Vagina (tissue), 2 donors: Measurements from ENCODE around the gene WWP2. TPM values are rescaled to one million over a fixed set of nuclear protein-coding genes. Genes with fewer than 3 reads are reported as not detected.

Source experiments
- DNase-seq, 2 donors: peaks; one replicate each; pipeline ENCODE4 v3.0.0-alpha.2; 2017; ENCODE audit errors: extremely low spot score in 2 of 2
- H3K27ac ChIP-seq: fragments of 200-600 bp; sonication (generic); one replicate; pipeline ENCODE4 v1.5.1; 2019
- H3K27me3 ChIP-seq: fragments of 200-600 bp; sonication (generic); one replicate; pipeline ENCODE4 v1.5.1; 2019
- H3K36me3 ChIP-seq, 2 donors: fragments of 200-600 bp; sonication (generic); one replicate each; pipeline ENCODE4 v1.5.1; 2017 to 2019
- H3K4me1 ChIP-seq: fragments of 200-600 bp; sonication (generic); one replicate; pipeline ENCODE4 v1.5.1; 2019
- H3K4me3 ChIP-seq, 2 donors: fragments of 200-600 bp; sonication (generic); 1 replicate in 1 of 2; 2 replicates in 1 of 2; pipeline ENCODE4 v1.5.1; 2016 to 2019
- H3K9me3 ChIP-seq: fragments of 200-600 bp; sonication (generic); one replicate; pipeline ENCODE4 v1.5.1; 2019
- POLR2A ChIP-seq, 2 donors: fragments of 450-650 bp; IDR thresholded peaks; one replicate each; pipeline ENCODE4 v1.6.1; 2017; ENCODE audit warnings: antibody characterized with exemption in 2 of 2, mild to moderate bottlenecking in 2 of 2, moderate library complexity in 2 of 2
- POLR2AphosphoS5 ChIP-seq, 2 donors: sonication (generic); formaldehyde crosslinking; IDR thresholded peaks; one replicate each; pipeline ENCODE4 v1.9.0; 2017; ENCODE audit warnings: antibody characterized with exemption in 2 of 2, mild to moderate bottlenecking in 2 of 2, low read depth in 1 of 2; ENCODE audit not compliant: insufficient read depth in 1 of 2
- intact Hi-C: fragments of 100-400 bp; cut with DNase I; formaldehyde crosslinking; loops from one replicate; pipeline ENCODE4 v1.15.1; 2023
- total RNA-seq: library from RNA; depleted of rRNA; stranded (reverse); fragments of >200 nt; gene quantifications from one replicate; pipeline ENCODE4 v1.2.3, GENCODE V29; 2016
- TF ChIP-seq, protein P1 (sequence below), 3 experiments: fragments of 450-650 bp in 2 of 3; fragments of 200-600 bp in 1 of 3; sonication (generic) in 1 of 3; IDR thresholded peaks; one replicate each; pipeline ENCODE4 v1.5.1; 2017 to 2019; ENCODE audit warnings: antibody characterized with exemption in 3 of 3, mild to moderate bottlenecking in 2 of 3, moderate library complexity in 2 of 3

The WWP2 gene
- total RNA-seq, 1 donor from 2014 or later: 26.0 TPM

DNA sequence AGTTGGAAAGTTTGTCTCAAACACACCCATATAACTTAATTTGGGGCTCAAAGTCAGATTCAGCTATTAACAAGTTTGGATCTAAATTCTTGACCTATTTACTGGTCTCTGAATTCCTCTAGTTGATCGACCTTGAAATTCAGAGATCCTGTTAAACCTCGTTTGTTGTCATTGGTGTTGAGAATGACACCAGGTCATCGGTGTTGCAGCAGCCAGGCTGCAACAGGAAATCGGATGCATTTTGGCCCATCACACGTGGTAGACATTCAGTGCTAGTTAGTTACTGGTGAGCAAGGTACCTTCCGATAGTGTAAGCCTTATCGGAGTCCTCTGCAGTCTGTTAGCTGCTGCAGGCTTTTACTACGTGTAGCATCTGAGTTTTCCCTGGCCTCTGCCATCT is 82.3 kb downstream of the WWP2 start:
- TF ChIP-seq POLR2AphosphoS5 (IDR thresholded peaks at IDR 0.05; ENCODE audit: insufficient read depth in 1 of 2, low read depth in 1 of 2): no peak
- TF ChIP-seq POLR2A (IDR thresholded peaks at IDR 0.05): no peak
- TF ChIP-seq, protein P1, sequence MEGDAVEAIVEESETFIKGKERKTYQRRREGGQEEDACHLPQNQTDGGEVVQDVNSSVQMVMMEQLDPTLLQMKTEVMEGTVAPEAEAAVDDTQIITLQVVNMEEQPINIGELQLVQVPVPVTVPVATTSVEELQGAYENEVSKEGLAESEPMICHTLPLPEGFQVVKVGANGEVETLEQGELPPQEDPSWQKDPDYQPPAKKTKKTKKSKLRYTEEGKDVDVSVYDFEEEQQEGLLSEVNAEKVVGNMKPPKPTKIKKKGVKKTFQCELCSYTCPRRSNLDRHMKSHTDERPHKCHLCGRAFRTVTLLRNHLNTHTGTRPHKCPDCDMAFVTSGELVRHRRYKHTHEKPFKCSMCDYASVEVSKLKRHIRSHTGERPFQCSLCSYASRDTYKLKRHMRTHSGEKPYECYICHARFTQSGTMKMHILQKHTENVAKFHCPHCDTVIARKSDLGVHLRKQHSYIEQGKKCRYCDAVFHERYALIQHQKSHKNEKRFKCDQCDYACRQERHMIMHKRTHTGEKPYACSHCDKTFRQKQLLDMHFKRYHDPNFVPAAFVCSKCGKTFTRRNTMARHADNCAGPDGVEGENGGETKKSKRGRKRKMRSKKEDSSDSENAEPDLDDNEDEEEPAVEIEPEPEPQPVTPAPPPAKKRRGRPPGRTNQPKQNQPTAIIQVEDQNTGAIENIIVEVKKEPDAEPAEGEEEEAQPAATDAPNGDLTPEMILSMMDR (IDR thresholded peaks at IDR 0.05): no peak
- H3K4me1 ChIP-seq: peaks cover 31% of the 10 kb centered on the region
- DNase-seq: no peak
- H3K27me3 ChIP-seq: no peaks in the 10 kb centered on the region
- H3K9me3 ChIP-seq: no peaks in the 10 kb centered on the region
- H3K27ac ChIP-seq: no peak overlapping the region
- no peak overlapping the region for H3K4me3 ChIP-seq
- intact Hi-C loops: no loop called here
- H3K36me3 ChIP-seq: peaks cover 0 to 11% of the 10 kb centered on the region in 2 donors

DNA sequence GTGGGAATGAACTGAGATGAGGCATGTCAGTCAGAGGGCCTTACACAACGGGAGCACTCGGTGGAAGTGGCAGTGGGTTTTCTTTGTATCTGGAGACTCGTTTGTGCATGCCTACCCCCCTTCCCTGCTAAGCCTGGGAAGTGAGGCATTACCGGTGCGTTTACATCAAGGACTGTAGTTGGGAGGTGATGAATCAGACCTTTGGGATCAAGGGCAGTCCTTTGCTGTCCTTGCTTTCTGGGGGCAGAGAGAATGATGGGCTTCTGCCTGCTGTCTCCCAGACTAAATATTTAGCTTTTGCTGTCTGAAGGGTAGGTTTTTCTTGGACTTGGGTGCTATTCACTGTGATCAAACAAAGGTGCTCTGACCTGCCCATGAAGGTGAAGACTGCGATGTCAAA is 83.0 kb downstream of the WWP2 start:
- DNase-seq: no peak
- TF ChIP-seq POLR2AphosphoS5 (IDR thresholded peaks at IDR 0.05; ENCODE audit: insufficient read depth in 1 of 2, low read depth in 1 of 2) (no peak), POLR2A (IDR thresholded peaks at IDR 0.05) (no peak)
- TF ChIP-seq, protein P1 (IDR thresholded peaks at IDR 0.05): no peak
- no peaks in the 10 kb centered on the region for H3K27me3 ChIP-seq
- H3K36me3 ChIP-seq: peaks cover 0 to 11% of the 10 kb centered on the region in 2 donors
- no peak overlapping the region for H3K27ac ChIP-seq
- intact Hi-C loops: no loop called here
- H3K9me3 ChIP-seq: no peaks in the 10 kb centered on the region
- no peak overlapping the region for H3K4me3 ChIP-seq
- peaks cover 29% of the 10 kb centered on the region for H3K4me1 ChIP-seq

DNA sequence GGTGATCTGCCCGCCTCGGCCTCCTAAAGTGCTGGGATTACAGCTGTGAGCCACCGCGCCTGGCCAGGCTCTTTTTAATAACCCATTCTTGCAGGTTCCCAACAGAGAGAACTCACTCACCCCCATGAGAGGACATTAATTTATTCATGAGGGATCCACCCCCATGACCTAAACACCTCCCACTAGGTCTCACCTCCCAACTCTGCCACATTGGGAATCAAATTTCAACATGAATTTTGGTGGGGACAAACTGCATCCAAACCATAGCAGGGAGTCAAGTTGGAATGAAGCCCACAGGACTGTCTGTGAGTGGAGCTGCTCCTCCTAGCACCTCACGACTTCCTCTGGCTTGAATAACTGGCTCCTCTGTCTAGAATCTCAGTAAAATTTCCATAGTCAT is 85.5 kb downstream of the WWP2 start:
- no peak for DNase-seq

GRCh38 chr16:69848637-69849545 is 86.8 kb downstream of the WWP2 start:
- Histone ChIP-seq H3K9me3 (no peaks in the 10 kb centered on the region), H3K27ac (peak overlapping the region; percentile 57), H3K4me1 (peaks cover 24% of the 10 kb centered on the region), H3K36me3 (no peaks in the 10 kb centered on the region), H3K27me3 (no peaks in the 10 kb centered on the region), H3K4me3 (no peak overlapping the region)
- TF ChIP-seq, protein P1 (IDR thresholded peaks at IDR 0.05): no peak
- TF ChIP-seq POLR2AphosphoS5 (IDR thresholded peaks at IDR 0.05; ENCODE audit: insufficient read depth in 1 of 2, low read depth in 1 of 2): peak in 1 of 2 donors; percentile 84
- no peak for DNase-seq
- intact Hi-C loops: loop anchor here (2.0 kb wide), 1 partner anchor 78 kb away; no protein-coding TSS in a partner anchor

More for the DNA sequence above, 85.5 kb downstream of the WWP2 start:
- H3K27me3 ChIP-seq: no peaks in the 10 kb centered on the region
- H3K4me1 ChIP-seq: peaks cover 24% of the 10 kb centered on the region
- no peaks in the 10 kb centered on the region for H3K9me3 ChIP-seq
- intact Hi-C loops: loop anchor here (2.0 kb wide), 1 partner anchor 79 kb away; no protein-coding TSS in a partner anchor
- no peaks in the 10 kb centered on the region for H3K36me3 ChIP-seq
- H3K4me3 ChIP-seq: no peak overlapping the region
- TF ChIP-seq, protein P1 (IDR thresholded peaks at IDR 0.05): no peak
- TF ChIP-seq POLR2A (IDR thresholded peaks at IDR 0.05) (no peak), POLR2AphosphoS5 (IDR thresholded peaks at IDR 0.05; ENCODE audit: insufficient read depth in 1 of 2, low read depth in 1 of 2) (no peak)
- peak overlapping the region; percentile 57 for H3K27ac ChIP-seq
